NB4 (cell line): Measurements from ENCODE around the gene CNTNAP2.

Experiments
- MYC ChIP-seq: IDR thresholded peaks from 2 replicates; pipeline ENCODE4 v1.6.1; 2011; ENCODE audit warnings: low read depth, low read length
- POLR2A ChIP-seq: IDR thresholded peaks from 2 replicates; pipeline ENCODE4 v1.6.1; 2011; ENCODE audit warnings: mild to moderate bottlenecking; ENCODE audit not compliant: insufficient read length; ENCODE audit errors: extremely low read depth
- TF ChIP-seq, protein P1 (sequence below): IDR thresholded peaks from one replicate; pipeline ENCODE4 v1.5.1; 2012; ENCODE audit warnings: low read depth, low read length
- TF ChIP-seq, protein P2 (sequence below): IDR thresholded peaks from 2 replicates; pipeline ENCODE4 v1.6.1; 2011; ENCODE audit warnings: low read depth, low read length

DNA sequence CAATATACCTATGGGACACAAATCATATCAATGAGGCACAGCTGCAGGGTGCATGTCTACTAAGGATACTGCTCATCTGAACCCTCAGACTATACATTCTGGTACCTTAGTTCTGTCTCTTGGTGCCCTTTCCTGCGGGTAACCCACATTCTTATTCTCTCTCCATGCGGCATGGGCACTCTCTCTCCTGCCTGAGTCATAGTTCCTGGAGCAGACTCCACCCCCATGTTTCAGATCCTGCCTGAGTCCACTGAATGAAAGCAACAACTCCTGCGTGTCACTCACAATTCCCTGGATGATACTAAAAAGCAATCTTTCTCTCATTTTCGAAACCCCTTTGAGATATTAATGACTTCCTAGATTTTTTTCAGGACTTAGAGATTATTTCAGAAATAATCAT lies 1820.8 kb downstream of the CNTNAP2 start:
- TF ChIP-seq, protein P1, sequence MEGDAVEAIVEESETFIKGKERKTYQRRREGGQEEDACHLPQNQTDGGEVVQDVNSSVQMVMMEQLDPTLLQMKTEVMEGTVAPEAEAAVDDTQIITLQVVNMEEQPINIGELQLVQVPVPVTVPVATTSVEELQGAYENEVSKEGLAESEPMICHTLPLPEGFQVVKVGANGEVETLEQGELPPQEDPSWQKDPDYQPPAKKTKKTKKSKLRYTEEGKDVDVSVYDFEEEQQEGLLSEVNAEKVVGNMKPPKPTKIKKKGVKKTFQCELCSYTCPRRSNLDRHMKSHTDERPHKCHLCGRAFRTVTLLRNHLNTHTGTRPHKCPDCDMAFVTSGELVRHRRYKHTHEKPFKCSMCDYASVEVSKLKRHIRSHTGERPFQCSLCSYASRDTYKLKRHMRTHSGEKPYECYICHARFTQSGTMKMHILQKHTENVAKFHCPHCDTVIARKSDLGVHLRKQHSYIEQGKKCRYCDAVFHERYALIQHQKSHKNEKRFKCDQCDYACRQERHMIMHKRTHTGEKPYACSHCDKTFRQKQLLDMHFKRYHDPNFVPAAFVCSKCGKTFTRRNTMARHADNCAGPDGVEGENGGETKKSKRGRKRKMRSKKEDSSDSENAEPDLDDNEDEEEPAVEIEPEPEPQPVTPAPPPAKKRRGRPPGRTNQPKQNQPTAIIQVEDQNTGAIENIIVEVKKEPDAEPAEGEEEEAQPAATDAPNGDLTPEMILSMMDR, result no peak
- TF ChIP-seq MYC (no peak), POLR2A (no peak)
- TF ChIP-seq, protein P2, sequence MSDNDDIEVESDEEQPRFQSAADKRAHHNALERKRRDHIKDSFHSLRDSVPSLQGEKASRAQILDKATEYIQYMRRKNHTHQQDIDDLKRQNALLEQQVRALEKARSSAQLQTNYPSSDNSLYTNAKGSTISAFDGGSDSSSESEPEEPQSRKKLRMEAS, result no peak
